Measurements from ENCODE around the gene SLC25A12.
"Not testable (repeated sequence)": the region's sequence is repeated elsewhere in the genome, so short reads cannot be mapped to it uniquely, and the experiment has no call there.

GRCh38 chr2:171808885-171809284, 85.2 kb downstream of the SLC25A12 start:
- not testable (repeated sequence) for TF ChIP-seq CTCF (conservative IDR thresholded peaks at IDR 0.05; ENCODE audit: low read length); EZH2phosphoT487 (IDR thresholded peaks at IDR 0.05; ENCODE audit: borderline replicate concordance, low read depth, low read length)

All from OCI-LY7 (cell line).